SK-N-SH (cell line): ENCODE measurements around the gene LMAN2. TPM values are rescaled to one million over a fixed set of nuclear protein-coding genes. Genes with fewer than 3 reads are reported as not detected.

Source experiments
- CTCF ChIA-PET: fragments of 300-600, 350-600 bp; formaldehyde crosslinking; extraction: SDS; loops from one replicate; lab custom pipeline; 2021; lab: Yijun Ruan, JAX
- POLR2A ChIA-PET: fragments of 350-600 bp; sonication (Branson Sonifier 250); formaldehyde crosslinking; extraction: SDS; loops from one replicate; lab custom pipeline; 2020; ENCODE audit warnings: antibody characterized with exemption, inconsistent platforms; lab: Yijun Ruan, JAX
- DNase-seq: peaks from one replicate; pipeline ENCODE4 v3.0.0; 2012
- H2AFZ ChIP-seq: fragments of 200-600 bp; sonication (generic); 2 replicates; pipeline ENCODE4 v1.8.1; 2016; ENCODE audit warnings: antibody characterized with exemption, mild to moderate bottlenecking, low read depth
- H3F3A ChIP-seq: fragments of 200-600 bp; sonication (generic); replicated peaks from 2 replicates; pipeline ENCODE3; 2016; ENCODE audit warnings: antibody characterized with exemption, mild to moderate bottlenecking; ENCODE audit not compliant: insufficient read depth
- H3K27ac ChIP-seq, 2 experiments: fragments of 200-500 bp in 1 of 2; fragments of 200-600 bp in 1 of 2; sonication (Bioruptor generic) in 1 of 2; sonication (generic), shearing (Covaris generic) in 1 of 2; 2 replicates each; pipeline versions ENCODE4 v1.5.1 to v1.6.1; 2014 to 2016; ENCODE audit warnings: low read depth in 2 of 2, inconsistent platforms in 1 of 2, low read length in 1 of 2, mild to moderate bottlenecking in 1 of 2, mixed read lengths in 1 of 2
- H3K27me3 ChIP-seq: fragments of 200-600 bp; sonication (generic), shearing (Covaris generic); 2 replicates; pipeline ENCODE4 v1.6.1; 2016; ENCODE audit warnings: mixed run types; ENCODE audit not compliant: insufficient read depth
- H3K36me3 ChIP-seq, 2 experiments: fragments of 200-500 bp in 1 of 2; fragments of 200-600 bp in 1 of 2; sonication (Bioruptor generic) in 1 of 2; sonication (generic) in 1 of 2; replicated peaks in 1 of 2; 2 replicates each; pipeline versions ENCODE3 to v1.5.1; 2014 to 2016; ENCODE audit warnings: low read length in 1 of 2, mild to moderate bottlenecking in 1 of 2; ENCODE audit not compliant: insufficient read depth in 2 of 2, control insufficient read depth in 1 of 2
- H3K4me1 ChIP-seq, 2 experiments: fragments of 200-500 bp in 1 of 2; fragments of 200-600 bp in 1 of 2; sonication (Bioruptor generic) in 1 of 2; sonication (generic), shearing (Covaris generic) in 1 of 2; 2 replicates each; pipeline versions ENCODE4 v1.5.1 to v1.6.1; 2014 to 2016; ENCODE audit warnings: low read depth in 1 of 2, low read length in 1 of 2, mixed run types in 1 of 2; ENCODE audit not compliant: insufficient read depth in 2 of 2, control insufficient read depth in 1 of 2
- H3K4me2 ChIP-seq: fragments of 200-600 bp; sonication (generic), shearing (Covaris generic); 2 replicates; pipeline ENCODE4 v1.6.1; 2017; ENCODE audit warnings: mixed run types
- H3K4me3 ChIP-seq, 2 experiments: fragments of 200-500 bp in 1 of 2; fragments of 200-600 bp in 1 of 2; sonication (Bioruptor generic) in 1 of 2; sonication (generic), shearing (Covaris generic) in 1 of 2; 2 replicates each; pipeline versions ENCODE4 v1.5.1 to v1.8.1; 2014 to 2016; ENCODE audit warnings: low read depth in 2 of 2, inconsistent platforms in 1 of 2, low read length in 1 of 2, mild to moderate bottlenecking in 1 of 2, mixed read lengths in 1 of 2, moderate library complexity in 1 of 2
- H3K79me2 ChIP-seq: fragments of 200-600 bp; sonication (generic); 2 replicates; pipeline ENCODE4 v1.8.1; 2017; ENCODE audit warnings: mild to moderate bottlenecking; ENCODE audit not compliant: insufficient read depth
- H3K9ac ChIP-seq: fragments of 200-600 bp; sonication (generic); 2 replicates; pipeline ENCODE4 v1.6.1; 2017; ENCODE audit warnings: mixed run types
- H3K9me2 ChIP-seq: fragments of 200-600 bp; sonication (generic); 2 replicates; pipeline ENCODE4 v1.6.1; 2017; ENCODE audit warnings: mixed run types
- H3K9me3 ChIP-seq: fragments of 200-600 bp; sonication (generic); 2 replicates; pipeline ENCODE4 v1.6.1; 2017; ENCODE audit warnings: mixed run types, mild to moderate bottlenecking, moderate library complexity
- H4K20me1 ChIP-seq: fragments of 200-600 bp; sonication (generic); 2 replicates; pipeline ENCODE4 v1.6.1; 2017; ENCODE audit warnings: mild to moderate bottlenecking, mixed run types; ENCODE audit not compliant: insufficient read depth
- ELF1 ChIP-seq: IDR thresholded peaks from 2 replicates; pipeline ENCODE4 v1.4.0; 2012
- EZH2phosphoT487 ChIP-seq: fragments of 200-600 bp; sonication (generic); IDR thresholded peaks from 2 replicates; pipeline ENCODE4 v1.6.1; 2017; ENCODE audit warnings: low read depth, mixed run types, mild to moderate bottlenecking, antibody characterized with exemption, moderate library complexity, borderline replicate concordance
- FOXJ3 ChIP-seq: sonication (generic); formaldehyde crosslinking; IDR thresholded peaks from 2 replicates; pipeline ENCODE4 v1.5.1; 2020; ENCODE audit warnings: mild to moderate bottlenecking, missing genetic modification reagents
- NRF1 ChIP-seq: IDR thresholded peaks from 2 replicates; pipeline ENCODE4 v1.6.1; 2012; ENCODE audit warnings: low read depth, mild to moderate bottlenecking, low read length
- PBX3 ChIP-seq: IDR thresholded peaks from 2 replicates; pipeline ENCODE4; 2012
- RAD21 ChIP-seq: IDR thresholded peaks from 2 replicates; pipeline ENCODE4 v1.6.1; 2012; ENCODE audit warnings: mild to moderate bottlenecking, low read length
- REST ChIP-seq: IDR thresholded peaks from 2 replicates; pipeline ENCODE4 v1.6.1; 2012; ENCODE audit warnings: mild to moderate bottlenecking, low read depth, low read length, moderate library complexity
- SIN3A ChIP-seq: IDR thresholded peaks from 2 replicates; pipeline ENCODE4 v1.6.1; 2012; ENCODE audit warnings: low read depth, mild to moderate bottlenecking, low read length, moderate library complexity, borderline replicate concordance
- TEAD4 ChIP-seq: IDR thresholded peaks from 2 replicates; pipeline ENCODE4 v1.4.0; 2012; ENCODE audit warnings: mild to moderate bottlenecking, borderline replicate concordance; ENCODE audit not compliant: insufficient read depth
- USF1 ChIP-seq: IDR thresholded peaks from 2 replicates; pipeline ENCODE4 v1.4.0; 2012; ENCODE audit warnings: low read depth, borderline replicate concordance
- YY1 ChIP-seq: IDR thresholded peaks from 2 replicates; pipeline ENCODE4 v1.4.0; 2012; ENCODE audit warnings: low read depth, mild to moderate bottlenecking
- WGBS: methylation state at CpG from one replicate; pipeline ENCODE4 v1.1.6; 2017; ENCODE audit warnings: low lambda C conversion rate; 5-methylcytosine and 5-hydroxymethylcytosine counted together
- polyA plus RNA-seq, 3 experiments: library from polyadenylated mRNA; depleted of rRNA; stranded (reverse); fragments of >200 nt; gene quantifications; 2 replicates each; pipeline ENCODE4 v1.2.3, GENCODE V29; 2012
- TF ChIP-seq, protein P1 (sequence below): fragments of 150-350 bp; IDR thresholded peaks from 2 replicates; pipeline ENCODE4 v1.6.1; 2016; ENCODE audit warnings: mild to moderate bottlenecking, low read depth, low read length

Gene LMAN2
- polyA plus RNA-seq, 1 of the 3 experiments (the other 2 are of a cell fraction), result 500 TPM

DNA sequence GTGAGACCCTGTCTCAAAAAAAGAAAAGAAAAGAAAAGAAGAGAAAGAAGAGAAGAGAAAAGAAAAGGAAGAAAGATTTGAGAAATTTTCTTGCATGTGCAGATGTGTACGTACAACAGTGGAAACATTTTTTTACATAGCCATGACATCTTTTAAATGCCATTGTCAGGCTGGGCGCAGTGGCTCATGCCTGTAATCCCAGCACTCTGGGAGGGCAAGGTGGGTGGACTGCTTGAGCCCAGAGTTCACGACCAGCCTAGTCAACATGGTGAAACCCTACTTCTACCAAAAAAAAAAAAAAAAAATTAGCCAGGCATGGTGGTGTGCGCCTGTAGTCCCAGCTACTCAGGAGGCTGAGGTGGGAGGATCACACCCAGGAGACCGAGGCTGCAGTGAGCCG lies 6.6 kb downstream of the LMAN2 start:
- Histone ChIP-seq H4K20me1 (peaks cover 17% of the 10 kb centered on the region; the same call in 1 of the 2 replicates), H3K4me2 (no peak overlapping the region), H3K9me3 (no peaks in the 10 kb centered on the region), H3K4me1 (peaks cover 5 to 8% of the 10 kb centered on the region in 2 experiments; a peak in 2 of 4 replicates), H3F3A (no peaks in the 10 kb centered on the region), H3K36me3 (peaks cover 24 to 40% of the 10 kb centered on the region in 2 experiments), H2AFZ (no peak overlapping the region), H3K4me3 (no peak overlapping the region), H3K9me2 (no peaks in the 10 kb centered on the region), H3K79me2 (peaks cover 96% of the 10 kb centered on the region), H3K9ac (no peak overlapping the region), H3K27ac (no peak overlapping the region), H3K27me3 (no peaks in the 10 kb centered on the region)
- WGBS, result 95% methylated on average over 6 of the region's 6 CpGs
- CTCF ChIA-PET, result interaction anchor here (1.3 to 2.5 kb wide), 3 partner anchors 11 to 58 kb away, joined by 3 to 12 read pairs (median 3); no protein-coding TSS in a partner anchor
- TF ChIP-seq REST (no peak), EZH2phosphoT487 (no peak), RAD21 (no peak), ELF1 (no peak), FOXJ3 (CRISPR knock-in tag) (no peak), TEAD4 (no peak), YY1 (no peak), NRF1 (no peak), SIN3A (no peak), PBX3 (no peak), USF1 (no peak)
- TF ChIP-seq, protein P1, sequence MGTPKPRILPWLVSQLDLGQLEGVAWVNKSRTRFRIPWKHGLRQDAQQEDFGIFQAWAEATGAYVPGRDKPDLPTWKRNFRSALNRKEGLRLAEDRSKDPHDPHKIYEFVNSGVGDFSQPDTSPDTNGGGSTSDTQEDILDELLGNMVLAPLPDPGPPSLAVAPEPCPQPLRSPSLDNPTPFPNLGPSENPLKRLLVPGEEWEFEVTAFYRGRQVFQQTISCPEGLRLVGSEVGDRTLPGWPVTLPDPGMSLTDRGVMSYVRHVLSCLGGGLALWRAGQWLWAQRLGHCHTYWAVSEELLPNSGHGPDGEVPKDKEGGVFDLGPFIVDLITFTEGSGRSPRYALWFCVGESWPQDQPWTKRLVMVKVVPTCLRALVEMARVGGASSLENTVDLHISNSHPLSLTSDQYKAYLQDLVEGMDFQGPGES, result no peak
- DNase-seq, result no peak
- POLR2A ChIA-PET, result no interaction called here
